NCI-H2227 treated with DMSO at 0.1 percent for 48 hours (cell line): ENCODE measurements around the gene PDAP1.
"Not testable (repeated sequence)": the region's sequence is repeated elsewhere in the genome, so short reads cannot be mapped to it uniquely, and the experiment has no call there.

ENCODE experiments used
- DNase-seq: peaks from one replicate; lab custom pipeline; 2025; lab: John Stamatoyannopoulos, UW

Gene PDAP1

DNA sequence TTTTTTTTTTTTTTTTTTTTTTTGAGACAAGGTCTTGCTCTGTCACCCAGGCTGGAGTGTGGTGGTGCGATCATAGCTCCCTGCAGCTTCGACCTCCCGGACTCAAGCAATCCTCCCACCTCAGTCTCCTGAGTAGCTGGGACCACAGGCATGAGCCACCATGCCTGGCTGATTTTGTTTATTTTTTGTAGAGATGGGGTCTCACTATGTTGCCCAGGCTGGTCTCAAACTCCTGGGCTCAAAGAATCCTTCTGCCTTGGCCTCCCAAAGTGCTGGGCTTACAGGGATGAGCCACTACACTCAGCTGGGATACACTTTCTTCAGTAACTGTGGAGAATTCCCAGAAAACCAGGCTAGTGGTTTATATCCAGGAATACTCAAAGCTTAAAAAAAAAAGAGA, 57.8 kb downstream of the PDAP1 start:
- DNase-seq: not testable (repeated sequence)
